Ovary (tissue), 3 donors: ENCODE results near the gene RNF114.

ENCODE experiments used
- CTCF ChIP-seq, 3 donors: fragments of 450-650 bp in 2 of 3; fragments of 200-600 bp in 1 of 3; IDR thresholded peaks; one replicate each; pipeline versions ENCODE4 v1.5.1 to v1.8.0; 2016 to 2022; ENCODE audit warnings: antibody characterized with exemption in 3 of 3, mild to moderate bottlenecking in 1 of 3
- EP300 ChIP-seq: sonication (generic); formaldehyde crosslinking; IDR thresholded peaks from one replicate; pipeline ENCODE4 v1.6.1; 2017; ENCODE audit warnings: antibody characterized with exemption
- donor health status: DM: no; HTN: no; CAD: no.

GRCh38 chr20:49893242-49894072, 42.7 kb upstream of the RNF114 start:
- TF ChIP-seq CTCF (IDR thresholded peaks at IDR 0.05): no peak
- no peak for TF ChIP-seq EP300
